GM19328 (cell line): ENCODE results near the gene WASHC2C.
"Not testable (repeated sequence)": the region's sequence is repeated elsewhere in the genome, so short reads cannot be mapped to it uniquely, and the experiment has no call there.

Source experiments
- ATAC-seq: cut with Tn5 transposase; IDR thresholded peaks from one replicate; pipeline ENCODE4 v1.9.1; 2021; ENCODE audit warnings: mild to moderate bottlenecking, moderate library complexity; ENCODE audit not compliant: unreplicated experiment

WASHC2C gene

GRCh38 chr10:45768334-45768733 lies 41.3 kb downstream of the WASHC2C start:
- not testable (repeated sequence) for ATAC-seq

GRCh38 chr10:45771757-45772461 lies 44.8 kb downstream of the WASHC2C start:
- ATAC-seq = not testable (repeated sequence)

- not testable (repeated sequence) for ATAC-seq
Measured at GRCh38 chr10:45786217-45786616, 59.2 kb downstream of the WASHC2C start.

GRCh38 chr10:45787212-45787741 lies 60.2 kb downstream of the WASHC2C start:
- not testable (repeated sequence) for ATAC-seq

- not testable (repeated sequence) for ATAC-seq
Measured at GRCh38 chr10:45789991-45790390, 62.9 kb downstream of the WASHC2C start.

GRCh38 chr10:45790694-45791426 lies 63.8 kb downstream of the WASHC2C start:
- not testable (repeated sequence) for ATAC-seq

- not testable (repeated sequence) for ATAC-seq
Measured at GRCh38 chr10:45794761-45795160, 67.7 kb downstream of the WASHC2C start.

- ATAC-seq = not testable (repeated sequence)
Measured at GRCh38 chr10:45803060-45804010, 76.3 kb downstream of the WASHC2C start.

GRCh38 chr10:45804996-45805395 lies 77.9 kb downstream of the WASHC2C start:
- not testable (repeated sequence) for ATAC-seq

- ATAC-seq = no peak
Measured at GRCh38 chr10:45809837-45810236, 82.8 kb downstream of the WASHC2C start.

GRCh38 chr10:45811075-45811474 lies 84.0 kb downstream of the WASHC2C start:
- no peak for ATAC-seq

- ATAC-seq = not testable (repeated sequence)
Measured at GRCh38 chr10:45812959-45813358, 85.9 kb downstream of the WASHC2C start.

GRCh38 chr10:45814146-45814545 lies 87.1 kb downstream of the WASHC2C start:
- ATAC-seq = not testable (repeated sequence)

GRCh38 chr10:45817130-45817859 lies 90.2 kb downstream of the WASHC2C start:
- no peak for ATAC-seq

- ATAC-seq = no peak
Measured at GRCh38 chr10:45817912-45818311, 90.8 kb downstream of the WASHC2C start.

- ATAC-seq = no peak
Measured at GRCh38 chr10:45819552-45819951, 92.5 kb downstream of the WASHC2C start.

GRCh38 chr10:45820107-45820830 lies 93.2 kb downstream of the WASHC2C start:
- ATAC-seq = not testable (repeated sequence)

GRCh38 chr10:45822918-45823317 lies 95.9 kb downstream of the WASHC2C start:
- not testable (repeated sequence) for ATAC-seq
